Gastrocnemius medialis (tissue), 4 donors: Measurements from ENCODE around the gene EDN1.

ENCODE experiments used
- CTCF ChIP-seq, 5 experiments: fragments of 450-650 bp in 3 of 5; fragments of 200-600 bp in 2 of 5; sonication (generic) in 2 of 5; IDR thresholded peaks in 4 of 5; conservative IDR thresholded peaks in 1 of 5; 1 replicate in 4 of 5; 2 replicates in 1 of 5; pipeline ENCODE4 v1.5.1; 2016 to 2019; ENCODE audit warnings: antibody characterized with exemption in 5 of 5, mild to moderate bottlenecking in 3 of 5, moderate library complexity in 3 of 5
- POLR2A ChIP-seq, 2 donors: fragments of 450-650 bp; IDR thresholded peaks; one replicate each; pipeline ENCODE4 v1.6.1; 2017; ENCODE audit warnings: antibody characterized with exemption in 2 of 2, mild to moderate bottlenecking in 2 of 2, moderate library complexity in 2 of 2

- no peak for TF ChIP-seq CTCF (IDR thresholded peaks at IDR 0.05 in 4 of 5, conservative IDR thresholded peaks at IDR 0.05 in 1 of 5)
- TF ChIP-seq POLR2A (IDR thresholded peaks at IDR 0.05): no peak
Observed at GRCh38 chr6:12245763-12246718, 44.1 kb upstream of the EDN1 start.
